HG03575 (cell line): ENCODE results near the gene BSND.

Experiments
- ATAC-seq: cut with Tn5 transposase; IDR thresholded peaks from one replicate; pipeline ENCODE4 v1.9.1; 2021; ENCODE audit not compliant: unreplicated experiment, insufficient number of reproducible peaks, low FRiP score; ENCODE audit errors: extremely low read depth

The BSND gene

GRCh38 chr1:54973205-54973921, 25.4 kb upstream of the BSND start:
- ATAC-seq: no peak

DNA sequence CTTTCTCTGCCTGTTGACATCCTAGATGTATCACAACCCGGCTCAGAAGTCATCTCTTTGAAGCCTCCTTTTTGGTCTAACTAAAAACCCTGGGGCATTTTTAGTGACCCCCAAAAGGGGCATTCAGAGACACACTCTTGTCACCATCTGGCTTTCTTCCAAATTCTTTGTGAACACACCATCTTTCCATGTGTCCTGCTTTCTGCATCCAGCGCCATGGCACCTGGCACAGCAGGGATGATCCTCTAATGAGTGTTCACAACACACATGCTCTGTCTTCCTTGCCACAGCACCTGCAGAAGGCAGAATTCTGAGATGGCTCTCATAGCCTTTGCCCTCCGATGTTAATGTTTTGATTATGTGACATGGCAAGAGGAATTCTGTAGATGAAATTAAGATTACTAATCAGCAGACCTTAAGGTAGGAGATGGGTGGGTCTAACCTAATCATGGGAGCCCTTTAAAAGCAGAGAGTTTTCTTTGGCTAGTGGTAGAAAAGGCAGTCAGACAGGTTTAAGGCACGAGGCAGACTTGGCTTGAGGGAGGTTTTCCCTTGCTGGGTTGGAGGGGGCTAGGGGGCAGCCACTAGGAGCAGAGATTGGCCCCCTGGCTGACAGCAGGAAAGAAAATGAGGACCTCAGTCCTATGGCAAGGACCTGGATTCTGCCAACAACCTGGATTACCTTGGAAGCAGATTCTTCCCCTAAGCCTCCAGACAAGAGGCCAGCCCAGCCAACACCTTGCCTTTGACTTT, 23.2 kb upstream of the BSND start:
- ATAC-seq: no peak

DNA sequence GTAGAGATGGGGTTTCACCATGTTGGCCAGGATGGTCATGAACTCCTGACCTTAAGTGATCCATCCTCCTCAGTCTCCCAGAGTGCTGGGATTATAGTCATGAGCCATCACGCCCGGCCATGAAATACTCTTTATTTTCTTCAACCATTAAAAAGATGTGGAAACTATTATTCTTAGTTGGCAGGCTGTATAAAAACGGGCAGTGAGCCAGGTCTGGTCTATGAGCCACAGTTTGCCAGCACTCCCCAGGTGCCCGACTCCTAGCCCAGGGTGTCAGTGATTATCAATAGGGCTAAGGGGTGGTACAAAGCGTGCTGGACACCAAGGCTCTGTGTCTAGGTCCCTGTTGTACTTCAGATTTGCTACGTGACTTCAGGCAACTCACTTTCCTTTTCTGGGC, 22.0 kb upstream of the BSND start:
- ATAC-seq: no peak

- ATAC-seq: no peak
These were observed 21.0 kb upstream of the BSND start for GRCh38 chr1:54977533-54978297.

DNA sequence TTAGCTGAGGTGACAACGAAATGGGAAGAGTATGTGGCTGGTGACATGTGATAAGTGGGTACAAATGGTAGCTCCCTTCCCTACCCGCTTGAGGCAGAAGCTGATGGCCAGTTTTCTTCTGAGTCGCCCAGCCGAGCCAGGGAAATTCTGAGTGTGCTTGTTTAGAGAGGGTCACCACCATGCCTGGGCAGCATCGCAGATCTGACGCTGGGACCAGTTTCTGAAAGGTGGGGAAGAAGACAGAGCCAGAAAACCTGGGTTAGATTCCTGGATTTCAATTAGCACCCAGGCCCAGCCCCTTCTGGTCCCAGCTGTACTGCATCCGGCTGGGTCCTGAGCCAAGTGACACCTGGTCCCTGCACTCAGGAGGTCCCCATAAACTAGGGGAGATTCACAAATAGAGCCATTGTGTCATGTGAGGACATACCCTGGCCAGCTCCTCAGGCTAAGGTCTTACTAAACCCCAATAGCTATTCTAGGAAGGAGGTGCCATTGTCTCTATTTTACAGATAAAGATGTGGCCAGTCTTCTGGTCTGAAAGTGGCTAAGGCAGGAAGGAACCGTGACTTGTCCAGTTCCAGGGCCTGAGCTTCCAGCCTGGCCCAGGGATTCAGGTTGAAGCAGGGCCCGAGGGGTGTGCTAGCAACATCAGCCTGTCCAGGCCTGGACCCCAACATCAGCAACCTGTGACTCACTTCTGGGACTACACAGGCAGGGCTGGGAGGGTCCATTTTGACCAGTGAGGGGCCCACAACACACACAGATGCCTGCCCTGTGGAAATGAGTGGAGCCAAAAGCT, 20.0 kb upstream of the BSND start:
- no peak for ATAC-seq

DNA sequence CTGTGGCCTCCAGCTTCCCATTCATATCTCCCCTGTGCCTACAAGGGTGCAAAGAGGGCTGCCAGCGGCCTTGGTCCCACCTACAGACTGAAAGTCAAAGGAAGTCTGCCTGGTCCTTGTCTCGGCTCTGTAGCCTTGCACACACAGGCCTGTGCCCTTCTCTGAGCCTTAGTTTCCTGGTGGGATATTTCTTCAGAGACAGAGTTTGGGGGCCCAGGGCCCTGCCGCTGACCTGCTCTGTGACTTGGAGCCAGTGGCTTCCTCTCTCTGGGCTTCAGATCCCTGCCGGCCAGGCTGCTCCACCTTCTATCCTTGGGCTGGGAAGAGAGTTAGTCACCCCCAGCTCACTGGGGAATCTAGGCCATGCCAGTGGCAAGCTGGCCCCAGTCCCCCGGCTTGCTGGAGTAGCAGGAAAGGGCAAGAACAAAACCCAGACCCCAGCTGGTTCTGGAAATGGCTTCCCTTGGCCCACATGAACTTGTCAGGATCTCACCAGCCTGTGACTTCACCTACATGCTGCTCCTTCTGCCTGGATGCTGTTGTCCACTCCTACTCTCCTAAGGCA, 19.3 kb upstream of the BSND start:
- ATAC-seq: no peak

DNA sequence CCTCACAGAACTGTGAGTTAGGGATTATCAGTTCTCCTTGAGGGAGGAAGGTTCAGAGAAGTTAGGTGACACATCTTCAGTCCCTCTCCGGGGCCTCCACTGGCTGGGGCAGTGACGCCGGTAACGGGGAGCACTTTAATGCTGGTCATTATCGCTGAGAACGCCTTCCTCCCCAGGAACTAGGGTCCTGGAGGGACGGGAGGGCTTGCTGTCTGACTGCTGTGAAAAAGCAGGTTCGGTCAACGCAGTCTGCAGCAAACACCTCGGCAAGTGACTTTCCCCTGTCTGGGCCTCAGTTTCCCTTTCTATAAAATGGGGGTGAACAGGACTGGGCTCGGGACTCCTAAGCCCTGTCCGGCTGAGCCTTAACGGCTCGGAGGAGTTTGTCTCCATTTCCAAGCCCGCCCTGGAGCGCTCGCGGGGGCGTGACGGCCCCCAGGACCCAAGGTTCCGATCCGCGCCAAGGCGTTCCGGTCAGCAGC, 18.6 kb upstream of the BSND start:
- ATAC-seq: no peak

DNA sequence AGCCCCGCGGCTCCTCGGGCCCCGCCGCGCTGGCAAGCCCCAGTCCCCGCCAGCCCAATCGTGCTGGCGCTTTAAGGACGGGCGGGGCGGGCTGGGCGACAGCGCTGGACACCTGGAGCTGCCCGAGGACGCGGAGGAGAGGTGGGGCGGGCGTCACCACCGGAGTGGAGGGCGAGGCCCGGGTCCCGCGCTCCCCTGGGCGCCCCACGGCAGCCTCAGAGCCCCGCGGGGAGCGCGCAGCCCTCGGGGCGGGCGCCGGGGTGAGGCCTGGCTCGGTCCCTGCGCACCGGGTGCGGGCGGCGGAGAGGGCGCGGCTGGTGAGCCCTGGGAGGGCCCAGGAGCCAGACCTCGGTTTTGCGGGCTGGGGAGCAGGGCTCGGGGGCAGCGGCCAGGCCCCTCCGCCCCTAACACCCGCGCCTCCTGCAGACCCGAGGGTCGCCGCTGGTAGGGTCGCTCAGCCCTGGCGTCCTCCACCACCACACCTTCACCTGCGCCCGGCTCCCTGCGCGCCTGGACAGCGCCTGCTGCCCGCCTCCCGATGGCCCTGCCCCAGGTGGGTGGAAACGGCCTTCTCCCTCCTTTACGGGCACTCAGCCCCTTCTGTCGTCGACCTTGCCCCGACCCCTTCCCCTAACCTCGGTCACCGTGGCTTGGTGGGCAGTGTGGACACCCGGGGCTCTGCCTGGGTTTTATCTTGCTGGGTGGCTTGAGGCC, 18.0 kb upstream of the BSND start, which contains the start of gene TMEM61:
Gene TMEM61 (plus strand): TSS at position 101 of the 714 bp plus-strand sequence. CDS start 438 bp downstream, at position 539.
- ATAC-seq: no peak

GRCh38 chr1:54981466-54981865, 17.3 kb upstream of the BSND start:
- no peak for ATAC-seq

GRCh38 chr1:54982739-54983138, 16.0 kb upstream of the BSND start:
- ATAC-seq: no peak

- no peak for ATAC-seq
These were observed 14.4 kb upstream of the BSND start for GRCh38 chr1:54984131-54984842.

DNA sequence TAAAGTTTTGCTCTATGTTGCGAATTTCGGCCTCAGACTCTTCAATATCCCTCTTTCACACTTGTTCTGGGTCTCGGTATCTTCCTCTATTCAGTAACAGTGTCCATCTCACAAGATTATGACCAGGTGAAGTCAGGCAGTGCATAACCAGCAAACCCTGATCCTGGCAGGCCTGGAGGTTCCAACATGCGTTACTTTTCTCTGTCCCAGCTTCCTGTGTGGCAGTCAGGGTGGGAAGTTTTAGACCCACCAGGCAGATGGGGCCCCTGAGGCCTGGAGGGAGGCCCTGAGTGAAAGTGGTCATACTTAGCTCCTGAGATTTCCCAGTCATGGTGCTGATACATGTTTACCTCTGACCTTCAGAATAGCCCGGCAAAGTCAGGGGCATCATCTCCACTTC, 13.2 kb upstream of the BSND start:
- no peak for ATAC-seq

- ATAC-seq: no peak
These were observed 12.7 kb upstream of the BSND start for GRCh38 chr1:54986025-54986424.

DNA sequence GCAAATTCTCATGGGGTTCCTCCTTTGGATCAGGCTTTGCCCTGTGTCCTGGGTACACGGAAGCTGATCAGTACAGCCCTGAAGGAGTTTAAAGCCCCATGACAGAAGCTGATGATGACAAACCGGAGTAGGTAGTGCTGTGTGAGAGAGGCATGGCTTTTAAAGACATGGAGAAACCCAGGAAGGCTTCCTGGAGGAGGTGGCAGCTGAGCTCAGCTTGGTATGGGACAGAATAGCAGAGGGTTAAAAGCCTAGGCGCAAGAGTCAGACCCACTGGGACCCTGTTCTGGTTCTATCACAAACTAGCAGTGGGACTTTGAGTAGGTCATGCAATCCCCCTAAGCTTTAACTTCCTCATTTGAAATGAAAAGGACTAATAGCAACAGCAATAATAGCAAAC, 12.2 kb upstream of the BSND start:
- no peak for ATAC-seq

- ATAC-seq: no peak
These were observed 11.3 kb upstream of the BSND start for GRCh38 chr1:54987427-54987826.

DNA sequence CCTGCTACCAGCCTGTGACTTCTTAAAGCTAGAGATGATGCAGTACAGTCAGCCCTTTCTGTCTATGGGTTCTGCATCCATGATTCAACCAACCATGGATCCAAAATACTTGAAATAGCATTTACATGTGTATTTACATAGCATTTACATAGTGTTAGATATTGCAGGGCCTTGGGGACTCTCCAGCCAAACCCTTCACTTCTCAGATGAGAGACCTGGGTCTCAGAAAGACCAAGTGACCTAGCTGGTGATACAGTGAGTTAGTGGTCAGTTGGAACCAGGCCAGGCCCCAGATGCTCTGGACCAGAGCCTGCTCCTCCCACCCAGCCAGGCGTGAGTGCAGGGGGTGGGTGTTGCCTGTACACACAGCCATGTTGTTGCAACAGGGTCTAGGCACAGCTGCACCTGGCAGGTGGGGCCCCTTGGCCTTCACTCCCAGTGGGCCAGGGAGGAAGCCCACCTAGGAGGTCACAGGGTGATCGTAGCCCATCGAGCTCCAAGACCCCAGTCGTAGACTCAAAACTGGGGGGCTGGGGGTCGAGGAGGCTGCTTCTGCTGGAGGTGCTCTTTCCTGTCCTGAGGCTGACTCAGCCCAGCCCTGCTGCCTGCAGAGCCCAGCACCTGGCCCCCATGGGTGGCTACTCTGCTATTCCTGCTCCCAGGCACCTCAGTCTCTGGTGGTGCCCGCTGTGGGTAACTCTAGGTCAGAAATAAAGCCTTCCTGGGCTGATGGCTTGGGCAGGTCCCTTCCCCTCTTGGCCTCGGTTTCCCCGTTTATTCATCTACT, 10.6 kb upstream of the BSND start:
- ATAC-seq: no peak

GRCh38 chr1:54988975-54989374, 9.8 kb upstream of the BSND start:
- ATAC-seq: no peak
